ENCODE results near the gene DHX30. TPM values are rescaled to one million over a fixed set of nuclear protein-coding genes. Genes with fewer than 3 reads are reported as not detected.
A peak's percentile ranks its signal among the peaks of the same experiment; 100 is the strongest.
"Not testable (repeated sequence)": the region's sequence is repeated elsewhere in the genome, so short reads cannot be mapped to it uniquely, and the experiment has no call there.

DHX30 gene
- total and polyA plus RNA-seq, 4 experiments from 2014 or later: 31.3 to 93.0 (median 67.7) TPM

DNA sequence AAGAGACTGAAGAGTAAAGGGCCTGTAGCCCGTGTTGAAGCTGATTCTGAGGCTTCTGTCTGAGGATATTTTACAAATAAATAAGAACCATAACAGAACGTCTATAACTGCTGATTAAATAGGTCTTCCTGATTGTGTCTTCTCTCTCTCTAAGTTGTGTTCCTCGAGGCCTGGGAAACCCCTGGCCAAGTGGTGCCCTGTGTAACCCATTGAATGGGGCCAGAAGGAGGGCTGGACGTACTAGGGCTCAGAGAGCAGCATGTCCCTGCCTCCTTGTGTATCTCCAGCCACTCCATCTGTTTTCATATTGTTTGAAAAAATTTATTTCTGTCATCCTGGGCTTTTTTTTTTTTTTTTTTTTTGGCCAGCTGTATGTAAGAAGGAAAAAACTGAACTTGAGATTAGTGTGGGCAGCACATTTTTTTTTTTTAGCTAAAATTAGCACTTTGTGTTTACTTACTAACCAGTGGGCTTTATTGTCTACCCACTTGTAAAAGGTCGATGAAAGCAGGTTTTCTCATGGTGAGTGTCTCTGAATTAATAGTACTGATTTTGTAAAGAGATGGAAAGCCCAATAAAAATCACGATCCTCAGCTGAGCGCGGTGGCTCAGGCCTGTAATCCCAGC, 10.7 kb downstream of the DHX30 start:
- no peaks in the 10 kb centered on the region for H3K27me3 Mint-ChIP-seq

DNA sequence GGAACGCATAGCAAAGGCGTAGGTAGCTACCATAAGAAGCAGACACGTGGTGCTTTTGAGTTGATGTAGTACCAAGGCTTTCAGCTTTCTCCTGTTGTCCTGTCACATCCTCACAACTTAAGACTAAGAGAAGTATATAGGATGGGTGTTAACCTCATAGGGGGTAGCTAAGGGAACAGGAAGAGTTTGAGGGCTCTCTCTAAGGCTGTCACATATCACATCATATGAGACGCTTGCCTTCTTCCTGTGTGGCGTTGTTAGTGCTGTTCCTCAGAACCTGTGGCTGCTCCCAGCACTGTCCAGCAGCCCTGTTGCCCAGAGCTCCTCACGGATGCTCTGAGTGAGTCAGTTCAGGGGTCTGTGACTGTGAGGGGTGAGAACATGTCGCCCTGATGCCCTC, 14.7 kb downstream of the DHX30 start:
- H3K4me3 ChIP-seq (ENCODE audit: low read length in 2 of 2): no peak overlapping the region
- no peaks in the 10 kb centered on the region for H3K9me3 Mint-ChIP-seq
- no peaks in the 10 kb centered on the region for H3K9me3 ChIP-seq (ENCODE audit: control insufficient read depth in 1 of 2, low read length in 2 of 2)
- peaks cover 0 to 8% (median 2%) of the 10 kb centered on the region in 4 donors for H3K4me1 Mint-ChIP-seq
- H3K4me1 ChIP-seq (ENCODE audit: insufficient read depth, low read length): no peaks in the 10 kb centered on the region
- H3K27ac ChIP-seq (ENCODE audit: low read depth, low read length): no peak overlapping the region
- H3K36me3 Mint-ChIP-seq: peaks cover 37 to 43% of the 10 kb centered on the region in 2 donors
- intact Hi-C loops (cut with micrococcal nuclease): no loop called here
- no peak overlapping the region for H3K27ac Mint-ChIP-seq
- H3K4me3 Mint-ChIP-seq: no peak overlapping the region
- no peak for DNase-seq
- H3K27me3 Mint-ChIP-seq: no peaks in the 10 kb centered on the region
- ChIA-PET CTCF (ENCODE audit: partially characterized antibody) (interaction anchor here (5.2 kb wide), 1 partner anchor 7 kb away, joined by 42 read pairs; no protein-coding TSS in a partner anchor), POLR2A (ENCODE audit: partially characterized antibody) (no interaction called here)
- H3K27me3 ChIP-seq (ENCODE audit: insufficient read depth, low read length): no peaks in the 10 kb centered on the region
- peaks cover 25% of the 10 kb centered on the region for H3K36me3 ChIP-seq (ENCODE audit: insufficient read depth, low read length)

More for the DNA sequence above, 10.7 kb downstream of the DHX30 start:
- no peak for DNase-seq
- Histone ChIP-seq H3K4me3 (ENCODE audit: low read length in 2 of 2) (no peak overlapping the region), H3K27ac (ENCODE audit: low read depth, low read length) (no peak overlapping the region), H3K4me1 (ENCODE audit: insufficient read depth, low read length) (no peaks in the 10 kb centered on the region), H3K36me3 (ENCODE audit: insufficient read depth, low read length) (peaks cover 22% of the 10 kb centered on the region), H3K27me3 (ENCODE audit: insufficient read depth, low read length) (no peaks in the 10 kb centered on the region), H3K9me3 (ENCODE audit: control insufficient read depth in 1 of 2, low read length in 2 of 2) (no peaks in the 10 kb centered on the region)
- CTCF ChIA-PET (ENCODE audit: partially characterized antibody): interaction anchor here (0.6 to 5.2 kb wide), 4 partner anchors 9 to 639 kb away, joined by 3 to 42 read pairs (median 4); no protein-coding TSS in a partner anchor
- Mint-ChIP-seq H3K4me3 (no peak overlapping the region), H3K27ac (peak overlapping the region in 1 of 7 donors; percentile 50), H3K36me3 (peaks cover 34 to 49% of the 10 kb centered on the region in 2 donors), H3K4me1 (peaks cover 0 to 8% (median 5%) of the 10 kb centered on the region in 4 donors), H3K9me3 (no peaks in the 10 kb centered on the region)
- intact Hi-C loops (cut with micrococcal nuclease): no loop called here
- POLR2A ChIA-PET (ENCODE audit: partially characterized antibody): interaction anchor here (0.7 to 0.8 kb wide), 2 partner anchors 13 to 218 kb away, joined by 3 to 5 read pairs; no protein-coding TSS in a partner anchor

DNA sequence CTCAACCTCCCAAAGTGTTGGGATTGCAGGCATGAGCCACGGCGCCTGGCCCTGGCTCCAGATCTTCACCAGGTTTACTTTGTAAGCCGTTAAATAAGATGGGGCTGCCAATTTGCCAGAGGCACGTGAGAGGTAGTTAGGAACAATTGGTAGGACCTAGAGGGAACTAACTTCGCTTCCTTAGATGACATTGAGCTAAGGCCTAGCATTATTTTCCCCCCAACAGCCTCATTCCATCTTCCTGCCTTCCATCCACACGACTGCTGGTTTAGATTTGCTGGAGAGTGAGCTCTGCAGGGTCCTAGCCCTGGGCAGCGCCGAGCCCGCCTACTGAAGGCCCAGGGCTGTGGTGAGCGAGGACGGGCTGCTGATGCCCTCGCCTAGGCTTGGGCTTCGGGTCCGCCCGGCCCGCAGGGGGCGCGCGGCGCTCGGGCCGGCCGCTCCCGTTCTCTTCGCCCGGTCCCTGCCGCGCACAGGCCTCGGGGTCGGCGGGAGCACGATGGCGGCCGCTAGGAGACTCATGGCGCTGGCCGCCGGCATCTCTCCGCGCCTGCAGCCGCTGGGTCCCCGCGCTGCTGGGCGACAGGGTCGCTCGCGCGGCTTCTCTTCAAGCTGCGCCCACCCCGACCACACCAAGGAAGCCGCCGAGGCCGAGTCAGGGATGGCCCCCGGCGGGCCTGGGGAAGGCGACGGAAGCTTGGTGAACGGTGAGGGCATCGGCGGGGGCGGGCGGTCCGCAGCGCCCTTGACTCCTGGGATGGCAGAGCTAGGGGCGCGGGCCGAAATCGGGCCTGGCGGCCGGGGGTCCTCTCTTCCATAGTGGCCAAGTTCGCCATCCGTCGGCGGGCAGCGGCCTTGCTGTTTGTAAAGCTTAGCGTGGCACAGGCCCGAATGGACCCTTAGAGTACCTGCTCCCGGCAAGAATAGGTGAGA, 21.9 kb downstream of the DHX30 start:
- CTCF ChIA-PET (ENCODE audit: partially characterized antibody): interaction anchor here (0.7 to 5.2 kb wide), 27 partner anchors 9 to 404 kb away, joined by 3 to 43 read pairs (median 6); partner anchors contain the start of gene DHX30
- peak; percentile 73 to 85 (median 82) for DNase-seq
- H3K36me3 ChIP-seq (ENCODE audit: insufficient read depth, low read length): peaks cover 17% of the 10 kb centered on the region
- no peaks in the 10 kb centered on the region for H3K9me3 ChIP-seq (ENCODE audit: control insufficient read depth in 1 of 2, low read length in 2 of 2)
- H3K4me3 ChIP-seq (ENCODE audit: low read length in 2 of 2): peak overlapping the region; percentile 91 to 93
- POLR2A ChIA-PET (ENCODE audit: partially characterized antibody): interaction anchor here (0.6 to 1.8 kb wide), 13 partner anchors 9 to 1172 kb away, joined by 3 to 9 read pairs (median 4); partner anchors contain the start of genes CDC25A, SETD2 and SMARCC1
- intact Hi-C loops (cut with micrococcal nuclease): loop anchor here (1.0 to 2.0 kb wide), 3 partner anchors 22 to 326 kb away; partner anchors contain the start of gene DHX30
- H3K27ac ChIP-seq (ENCODE audit: low read depth, low read length): peak overlapping the region; percentile 85
- H3K9me3 Mint-ChIP-seq: no peaks in the 10 kb centered on the region
- peak overlapping the region; percentile 88 to 91 (median 90) for H3K4me3 Mint-ChIP-seq
- H3K27ac Mint-ChIP-seq: peak overlapping the region; percentile 83 to 95 (median 92)
- H3K27me3 ChIP-seq (ENCODE audit: insufficient read depth, low read length): no peaks in the 10 kb centered on the region
- H3K36me3 Mint-ChIP-seq: peaks cover 23 to 33% of the 10 kb centered on the region in 2 donors
- H3K4me1 ChIP-seq (ENCODE audit: insufficient read depth, low read length): peaks cover 28% of the 10 kb centered on the region
- H3K27me3 Mint-ChIP-seq: no peaks in the 10 kb centered on the region
- H3K4me1 Mint-ChIP-seq: peaks cover 13 to 43% (median 34%) of the 10 kb centered on the region in 4 donors

DNA sequence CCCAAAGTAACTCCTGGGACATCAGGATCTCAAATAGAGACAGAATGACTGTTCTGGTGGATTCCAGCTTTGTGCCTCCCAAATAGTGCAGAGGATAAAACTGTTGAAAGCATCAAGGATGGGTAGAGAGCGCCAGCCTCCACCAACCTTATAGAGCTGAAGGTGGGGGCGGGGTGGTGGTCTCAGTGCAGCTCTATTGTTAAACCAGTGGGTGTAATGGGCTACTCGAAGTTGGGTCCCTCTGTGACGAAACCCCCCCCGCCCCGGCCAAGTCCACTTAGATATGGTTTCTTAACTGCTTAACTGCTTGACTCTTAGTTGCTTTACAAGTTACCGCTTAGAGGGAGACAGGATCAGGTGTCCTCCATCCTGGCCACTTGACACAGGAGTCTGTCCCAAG, 22.7 kb downstream of the DHX30 start:
- Mint-ChIP-seq H3K9me3 (no peaks in the 10 kb centered on the region), H3K27ac (peak overlapping the region; percentile 76 to 93 (median 90)), H3K4me1 (peaks cover 13 to 43% (median 34%) of the 10 kb centered on the region in 4 donors), H3K4me3 (peak overlapping the region; percentile 88 to 91 (median 90)), H3K27me3 (no peaks in the 10 kb centered on the region), H3K36me3 (peaks cover 18 to 34% of the 10 kb centered on the region in 2 donors)
- no peaks in the 10 kb centered on the region for H3K9me3 ChIP-seq (ENCODE audit: control insufficient read depth in 1 of 2, low read length in 2 of 2)
- no peak for DNase-seq
- intact Hi-C loops (cut with micrococcal nuclease): loop anchor here (2.0 kb wide), 1 partner anchor 325 kb away; no protein-coding TSS in a partner anchor
- H3K27me3 ChIP-seq (ENCODE audit: insufficient read depth, low read length): no peaks in the 10 kb centered on the region
- H3K36me3 ChIP-seq (ENCODE audit: insufficient read depth, low read length): peaks cover 20% of the 10 kb centered on the region
- POLR2A ChIA-PET (ENCODE audit: partially characterized antibody): interaction anchor here (0.5 to 1.8 kb wide), 13 partner anchors 9 to 661 kb away, joined by 3 to 9 read pairs (median 4); partner anchors contain the start of genes CDC25A, SETD2 and SMARCC1
- H3K4me3 ChIP-seq (ENCODE audit: low read length in 2 of 2): peak overlapping the region; percentile 91 to 93
- CTCF ChIA-PET (ENCODE audit: partially characterized antibody): interaction anchor here (0.7 to 5.2 kb wide), 25 partner anchors 9 to 332 kb away, joined by 3 to 43 read pairs (median 7); partner anchors contain the start of gene DHX30
- H3K4me1 ChIP-seq (ENCODE audit: insufficient read depth, low read length): peaks cover 28% of the 10 kb centered on the region
- peak overlapping the region; percentile 85 for H3K27ac ChIP-seq (ENCODE audit: low read depth, low read length)

DNA sequence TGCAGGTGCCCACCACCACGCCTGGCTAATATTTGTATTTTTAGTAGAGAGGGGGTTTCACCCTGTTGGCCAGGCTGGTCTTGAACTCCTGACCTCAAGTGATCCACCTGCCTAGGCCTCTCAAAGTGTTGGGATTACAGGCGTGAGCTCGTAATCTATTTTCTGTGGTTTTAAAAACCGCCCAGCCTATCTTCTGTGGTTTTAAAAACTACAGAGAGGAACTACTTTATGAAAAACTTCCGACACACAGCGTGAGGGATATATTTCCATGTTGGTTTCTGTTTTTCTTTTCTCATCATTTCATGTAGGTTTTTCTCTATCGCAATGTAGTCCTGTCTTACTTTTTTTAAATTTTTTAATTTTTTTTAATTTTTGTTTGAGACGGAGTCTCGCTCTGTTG, 26.5 kb downstream of the DHX30 start:
- DNase-seq; H3K4me3 Mint-ChIP-seq; intact Hi-C loops (cut with micrococcal nuclease); H3K27me3 ChIP-seq (ENCODE audit: insufficient read depth, low read length); H3K4me3 ChIP-seq (ENCODE audit: low read length in 2 of 2); H3K9me3 Mint-ChIP-seq; H3K9me3 ChIP-seq (ENCODE audit: control insufficient read depth in 1 of 2, low read length in 2 of 2); POLR2A ChIA-PET (ENCODE audit: partially characterized antibody); H3K27me3 Mint-ChIP-seq; H3K27ac ChIP-seq (ENCODE audit: low read depth, low read length): not testable (repeated sequence)
- Mint-ChIP-seq H3K27ac (peak overlapping the region in 5 of 7 donors; percentile 35 to 65 (median 57)), H3K36me3 (peaks cover 32 to 55% of the 10 kb centered on the region in 2 donors), H3K4me1 (peaks cover 16 to 43% (median 32%) of the 10 kb centered on the region in 4 donors)
- H3K4me1 ChIP-seq (ENCODE audit: insufficient read depth, low read length): peaks cover 24% of the 10 kb centered on the region
- CTCF ChIA-PET (ENCODE audit: partially characterized antibody): interaction anchor here (1.0 kb wide), 1 partner anchor 24 kb away, joined by 4 read pairs; no protein-coding TSS in a partner anchor
- H3K36me3 ChIP-seq (ENCODE audit: insufficient read depth, low read length): peaks cover 37% of the 10 kb centered on the region

DNA sequence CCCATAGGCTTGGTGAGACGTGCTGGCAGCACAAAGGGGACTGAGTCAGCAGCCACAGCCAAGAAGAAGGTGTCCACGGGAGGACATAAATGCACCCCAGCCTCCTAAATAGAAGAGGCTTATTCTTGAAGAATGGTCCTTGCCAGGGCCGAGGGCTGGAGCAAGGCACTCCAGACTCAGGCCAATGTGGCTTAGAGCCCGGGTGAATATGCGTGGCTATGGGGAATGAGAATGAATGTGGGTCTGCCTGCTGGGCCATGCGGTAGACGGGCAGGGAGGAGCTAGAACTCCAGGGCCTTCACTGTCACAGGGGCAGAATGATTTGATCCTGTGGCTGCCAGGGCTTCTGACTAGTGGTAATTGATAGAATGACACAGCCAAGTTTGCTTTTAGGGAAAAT, 34.0 kb downstream of the DHX30 start:
- H3K36me3 ChIP-seq (ENCODE audit: insufficient read depth, low read length): peaks cover 40% of the 10 kb centered on the region
- H3K27me3 ChIP-seq (ENCODE audit: insufficient read depth, low read length): no peaks in the 10 kb centered on the region
- Mint-ChIP-seq H3K27me3 (no peaks in the 10 kb centered on the region), H3K4me1 (peaks cover 0 to 16% (median 5%) of the 10 kb centered on the region in 4 donors), H3K9me3 (no peaks in the 10 kb centered on the region), H3K36me3 (peaks cover 36 to 66% of the 10 kb centered on the region in 2 donors), H3K4me3 (no peak overlapping the region), H3K27ac (peak overlapping the region in 4 of 7 donors; percentile 2 to 52 (median 28))
- no peak overlapping the region for H3K4me3 ChIP-seq (ENCODE audit: low read length in 2 of 2)
- DNase-seq: no peak
- H3K4me1 ChIP-seq (ENCODE audit: insufficient read depth, low read length): no peaks in the 10 kb centered on the region
- intact Hi-C loops (cut with micrococcal nuclease): loop anchor here (1.0 kb wide), 1 partner anchor 153 kb away; no protein-coding TSS in a partner anchor
- ChIA-PET POLR2A (ENCODE audit: partially characterized antibody) (interaction anchor here (1.0 to 1.3 kb wide), 2 partner anchors 12 to 153 kb away, joined by 4 to 5 read pairs; no protein-coding TSS in a partner anchor), CTCF (ENCODE audit: partially characterized antibody) (interaction anchor here (0.8 to 4.7 kb wide), 11 partner anchors 11 to 315 kb away, joined by 3 to 38 read pairs (median 4); no protein-coding TSS in a partner anchor)
- H3K27ac ChIP-seq (ENCODE audit: low read depth, low read length): no peak overlapping the region
- no peaks in the 10 kb centered on the region for H3K9me3 ChIP-seq (ENCODE audit: control insufficient read depth in 1 of 2, low read length in 2 of 2)
